Neural crest cell (in vitro differentiated cells): ENCODE results near the gene LRCH3. TPM values are rescaled to one million over a fixed set of nuclear protein-coding genes. Genes with fewer than 3 reads are reported as not detected.
A peak's percentile ranks its signal among the peaks of the same experiment; 100 is the strongest.

ENCODE experiments used
- DNase-seq: peaks from one replicate; pipeline ENCODE4 v3.0.0; 2021; ENCODE audit warnings: low read depth, mixed read lengths, low spot score
- H3K27ac Mint-ChIP-seq: one replicate; pipeline ENCODE4 v1.8.0; 2021; ENCODE audit warnings: mild to moderate bottlenecking, mixed read lengths; ENCODE audit not compliant: unreplicated experiment
- H3K27me3 Mint-ChIP-seq: 2 replicates; pipeline ENCODE4 v1.8.0; 2021; ENCODE audit warnings: low read depth, mild to moderate bottlenecking, mixed read lengths
- H3K36me3 Mint-ChIP-seq: 2 replicates; pipeline ENCODE4 v1.8.0; 2021; ENCODE audit warnings: low read depth, mild to moderate bottlenecking, mixed read lengths
- H3K4me1 Mint-ChIP-seq: 2 replicates; pipeline ENCODE4 v1.8.0; 2021; ENCODE audit warnings: mixed read lengths
- H3K4me3 Mint-ChIP-seq: one replicate; pipeline ENCODE4 v1.8.0; 2021; ENCODE audit warnings: mild to moderate bottlenecking, mixed read lengths
- H3K9me3 Mint-ChIP-seq: 2 replicates; pipeline ENCODE4 v1.8.0; 2021; ENCODE audit warnings: mixed read lengths
- total RNA-seq: library from RNA; stranded (reverse); gene quantifications from 2 replicates; pipeline ENCODE4 v1.2.1, GENCODE V29; 2021
- TF ChIP-seq, protein P1 (sequence below): fragments of 200-600 bp; sonication (generic); conservative IDR thresholded peaks from 2 replicates; pipeline ENCODE4 v1.5.0; 2021; ENCODE audit warnings: antibody characterized with exemption, mild to moderate bottlenecking

The LRCH3 gene
- total RNA-seq, 1 donor from 2014 or later = 69.0 TPM

DNA sequence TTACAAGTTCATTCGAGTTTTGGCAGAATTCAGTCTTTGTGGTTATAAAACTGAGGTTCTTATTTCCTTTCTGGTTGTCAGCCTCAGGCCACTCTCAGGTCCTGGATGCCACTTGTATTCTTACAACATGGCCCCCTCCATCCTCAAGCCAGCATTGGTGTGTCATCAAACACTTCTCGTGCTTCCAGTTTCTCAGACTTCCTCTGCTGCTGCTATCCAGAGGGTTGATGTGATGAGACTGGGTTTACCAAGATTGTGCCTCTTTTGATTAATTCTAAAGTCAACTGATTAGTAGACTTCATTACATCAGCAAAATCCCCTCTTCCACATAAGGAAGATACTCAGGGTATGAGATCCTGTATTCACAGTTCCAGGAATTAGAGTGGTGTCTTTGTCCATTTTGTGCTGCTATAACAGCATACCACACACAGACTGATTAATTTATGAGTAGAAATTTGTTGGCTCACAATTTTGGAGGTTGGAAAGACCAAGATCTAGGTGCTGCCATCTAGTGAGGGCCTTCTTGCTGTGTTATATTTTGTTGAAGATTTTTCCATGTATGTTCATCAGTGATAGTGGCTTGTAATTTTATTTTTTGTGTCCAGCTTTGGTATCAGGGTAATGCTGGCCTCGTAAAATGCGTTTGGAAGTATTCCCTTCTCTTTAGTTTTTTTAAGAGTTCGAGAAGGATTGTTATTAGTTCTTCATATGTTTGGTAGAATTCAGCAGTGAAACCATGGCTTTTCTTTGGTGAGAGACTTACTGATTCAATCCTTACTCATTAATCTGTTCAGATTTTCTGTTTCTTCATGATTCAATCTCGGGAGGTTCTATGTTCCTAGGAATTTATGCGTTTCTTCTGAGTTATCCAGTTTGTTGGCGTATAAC is 11.1 kb downstream of the LRCH3 start:
- Mint-ChIP-seq H3K27me3 (no peaks in the 10 kb centered on the region), H3K36me3 (no peaks in the 10 kb centered on the region), H3K27ac (no peak overlapping the region), H3K4me1 (peaks cover 18% of the 10 kb centered on the region), H3K9me3 (no peaks in the 10 kb centered on the region), H3K4me3 (no peak overlapping the region)
- TF ChIP-seq, protein P1, sequence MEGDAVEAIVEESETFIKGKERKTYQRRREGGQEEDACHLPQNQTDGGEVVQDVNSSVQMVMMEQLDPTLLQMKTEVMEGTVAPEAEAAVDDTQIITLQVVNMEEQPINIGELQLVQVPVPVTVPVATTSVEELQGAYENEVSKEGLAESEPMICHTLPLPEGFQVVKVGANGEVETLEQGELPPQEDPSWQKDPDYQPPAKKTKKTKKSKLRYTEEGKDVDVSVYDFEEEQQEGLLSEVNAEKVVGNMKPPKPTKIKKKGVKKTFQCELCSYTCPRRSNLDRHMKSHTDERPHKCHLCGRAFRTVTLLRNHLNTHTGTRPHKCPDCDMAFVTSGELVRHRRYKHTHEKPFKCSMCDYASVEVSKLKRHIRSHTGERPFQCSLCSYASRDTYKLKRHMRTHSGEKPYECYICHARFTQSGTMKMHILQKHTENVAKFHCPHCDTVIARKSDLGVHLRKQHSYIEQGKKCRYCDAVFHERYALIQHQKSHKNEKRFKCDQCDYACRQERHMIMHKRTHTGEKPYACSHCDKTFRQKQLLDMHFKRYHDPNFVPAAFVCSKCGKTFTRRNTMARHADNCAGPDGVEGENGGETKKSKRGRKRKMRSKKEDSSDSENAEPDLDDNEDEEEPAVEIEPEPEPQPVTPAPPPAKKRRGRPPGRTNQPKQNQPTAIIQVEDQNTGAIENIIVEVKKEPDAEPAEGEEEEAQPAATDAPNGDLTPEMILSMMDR = peak; percentile 50
- no peak for DNase-seq

DNA sequence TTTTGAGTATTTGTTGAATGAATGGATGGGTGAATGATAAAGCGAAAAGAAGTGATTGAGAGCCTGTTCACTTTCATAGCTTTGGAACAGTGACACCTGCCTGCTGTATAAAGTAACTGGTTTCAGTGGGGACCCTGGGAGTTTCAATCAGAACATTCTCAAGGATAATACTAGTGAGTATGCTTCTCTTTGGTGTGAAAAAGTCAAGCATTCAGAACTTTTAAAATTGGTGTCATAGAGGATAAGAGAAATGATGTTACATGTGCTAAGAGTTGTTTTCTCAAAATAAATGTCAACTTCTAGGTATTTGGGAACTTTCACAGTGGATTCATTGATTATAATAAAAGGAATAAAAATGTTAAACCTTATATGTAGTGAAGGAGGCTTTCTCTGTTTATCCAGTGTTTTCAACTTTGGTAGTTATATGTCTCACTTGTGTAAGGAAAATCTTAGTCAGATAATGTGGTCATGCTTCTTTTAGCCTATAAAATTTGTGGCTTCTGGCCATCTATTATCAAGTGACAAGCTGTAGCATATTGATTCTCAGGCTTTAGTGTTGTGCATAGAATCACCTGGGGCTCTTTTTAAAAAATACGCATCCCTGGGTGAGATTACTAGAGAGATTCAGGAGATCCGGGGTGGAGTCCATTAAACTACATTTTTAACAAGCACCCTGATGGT is 11.9 kb downstream of the LRCH3 start:
- TF ChIP-seq, protein P1 = no peak
- peaks cover 3% of the 10 kb centered on the region for H3K9me3 Mint-ChIP-seq
- H3K27me3 Mint-ChIP-seq = no peaks in the 10 kb centered on the region
- peaks cover 24% of the 10 kb centered on the region for H3K4me1 Mint-ChIP-seq
- H3K36me3 Mint-ChIP-seq = peaks cover 3% of the 10 kb centered on the region
- no peak overlapping the region for H3K4me3 Mint-ChIP-seq
- H3K27ac Mint-ChIP-seq = no peak overlapping the region
- DNase-seq = no peak

DNA sequence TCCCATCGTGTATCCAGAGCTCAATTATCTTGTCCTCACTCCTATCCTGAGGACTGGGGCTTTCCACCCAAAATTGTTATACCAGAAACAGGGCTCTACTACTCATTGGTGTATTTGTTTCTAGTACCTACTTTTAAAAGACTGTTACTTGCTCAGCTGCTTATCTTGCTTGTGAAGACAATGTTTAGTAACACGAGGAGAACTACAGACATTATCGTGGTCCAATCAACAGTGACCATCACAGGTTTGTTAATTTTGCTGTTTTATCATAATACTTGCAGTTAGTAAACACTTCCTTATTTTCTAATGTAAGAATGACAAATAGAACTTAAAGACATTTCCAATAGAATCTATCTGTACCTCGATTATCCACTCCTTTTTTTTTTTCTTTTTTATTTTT is 13.5 kb downstream of the LRCH3 start:
- H3K4me1 Mint-ChIP-seq = peaks cover 29% of the 10 kb centered on the region
- no peak for DNase-seq
- H3K27ac Mint-ChIP-seq = no peak overlapping the region
- peaks cover 3% of the 10 kb centered on the region for H3K9me3 Mint-ChIP-seq
- H3K4me3 Mint-ChIP-seq = no peak overlapping the region
- TF ChIP-seq, protein P1 = no peak
- H3K27me3 Mint-ChIP-seq = no peaks in the 10 kb centered on the region
- H3K36me3 Mint-ChIP-seq = peaks cover 4% of the 10 kb centered on the region

DNA sequence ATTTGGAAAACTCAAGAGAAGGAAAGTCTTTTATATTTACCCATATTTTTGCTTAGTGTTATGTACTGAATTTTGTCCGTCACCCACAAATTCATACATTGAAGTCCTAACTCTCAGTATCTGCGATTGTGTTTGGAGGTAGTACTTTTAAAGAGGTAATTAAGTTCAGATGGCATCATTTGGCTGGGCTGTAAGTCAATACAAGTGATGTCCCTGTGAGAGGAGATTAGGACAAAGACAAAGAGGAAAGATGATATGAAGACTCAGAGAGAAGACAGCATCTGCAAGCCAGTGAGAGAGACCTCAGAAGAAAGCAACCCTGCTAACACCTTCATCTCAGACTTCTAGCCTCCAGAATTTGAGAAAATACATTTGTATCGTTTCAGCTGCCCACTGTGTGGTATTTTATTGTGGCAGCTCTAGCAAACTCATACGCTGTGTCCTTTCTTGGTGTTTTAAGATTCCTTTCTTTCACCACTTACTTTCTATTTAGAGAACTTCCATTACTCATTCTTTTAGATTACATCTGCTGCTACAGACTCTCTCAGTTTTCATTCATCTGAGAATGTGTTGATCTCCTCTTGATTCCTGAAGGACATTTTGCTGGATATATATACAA is 17.0 kb downstream of the LRCH3 start:
- H3K36me3 Mint-ChIP-seq = peaks cover 4% of the 10 kb centered on the region
- TF ChIP-seq, protein P1 = no peak
- H3K27me3 Mint-ChIP-seq = no peaks in the 10 kb centered on the region
- peak overlapping the region; percentile 94 for H3K27ac Mint-ChIP-seq
- H3K4me1 Mint-ChIP-seq = peaks cover 27% of the 10 kb centered on the region
- H3K4me3 Mint-ChIP-seq = no peak overlapping the region
- peaks cover 3% of the 10 kb centered on the region for H3K9me3 Mint-ChIP-seq
- DNase-seq = no peak

DNA sequence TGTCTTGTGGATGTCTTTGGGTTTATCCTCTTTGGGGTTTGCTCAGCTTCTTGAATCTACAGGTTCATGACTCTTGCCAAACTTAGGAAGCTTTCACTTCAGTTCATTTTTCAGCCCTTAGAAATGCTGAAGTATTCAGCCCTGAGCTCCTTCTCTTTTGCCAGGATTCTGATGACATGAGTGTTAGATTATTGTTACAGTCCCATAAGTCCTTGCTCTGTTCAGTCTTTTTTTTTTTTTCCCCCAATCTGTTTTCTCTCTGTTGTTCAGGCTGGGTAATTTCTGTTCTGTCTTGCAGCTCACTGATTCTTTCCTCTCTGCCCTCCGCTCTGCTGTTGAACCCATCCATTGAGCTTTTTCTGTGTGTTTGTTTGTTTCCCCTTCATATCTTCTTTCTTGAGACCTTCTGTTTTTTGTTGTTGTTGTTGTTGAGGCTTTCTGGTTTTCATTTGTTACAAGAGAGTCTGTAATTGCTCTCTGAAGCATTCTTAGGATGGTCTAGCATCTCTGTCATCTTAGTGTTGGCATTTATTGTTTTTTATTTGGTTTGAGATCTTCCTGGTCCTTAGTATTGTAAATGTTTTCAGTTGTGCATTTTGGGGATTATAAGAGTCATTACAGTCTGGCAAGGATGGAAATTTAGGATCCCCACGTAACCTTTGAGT is 18.4 kb downstream of the LRCH3 start:
- H3K4me3 Mint-ChIP-seq = no peak overlapping the region
- H3K27me3 Mint-ChIP-seq = no peaks in the 10 kb centered on the region
- peaks cover 35% of the 10 kb centered on the region for H3K4me1 Mint-ChIP-seq
- DNase-seq = no peak
- no peak overlapping the region for H3K27ac Mint-ChIP-seq
- peaks cover 3% of the 10 kb centered on the region for H3K9me3 Mint-ChIP-seq
- TF ChIP-seq, protein P1 = no peak
- peaks cover 8% of the 10 kb centered on the region for H3K36me3 Mint-ChIP-seq
